NCI-H1105 (cell line): Measurements from ENCODE around the gene STS.

Experiments
- DNase-seq: peaks from one replicate; lab custom pipeline; 2025; lab: John Stamatoyannopoulos, UW

Gene STS

DNA sequence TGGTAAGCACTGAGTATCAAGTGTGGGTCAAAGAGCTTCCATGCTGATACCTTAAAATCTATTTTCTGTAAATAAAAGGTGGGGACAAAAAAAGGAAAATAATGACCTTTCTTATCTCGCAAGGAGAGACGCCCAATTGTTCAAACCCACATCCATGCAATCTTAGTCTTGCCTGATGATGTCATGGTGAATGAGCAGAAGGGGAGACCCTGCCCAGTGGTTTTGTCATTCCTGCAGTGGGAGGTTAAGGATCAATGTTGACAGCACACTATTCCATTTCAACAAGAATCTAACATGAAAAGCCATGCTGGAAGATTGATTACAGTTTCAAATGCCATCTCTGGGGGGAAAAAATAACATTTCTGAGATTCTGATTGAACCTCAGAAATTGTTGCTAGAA lies 41.2 kb downstream of the STS start:
- DNase-seq: no peak

GRCh38 chrX:7190157-7190556 lies 42.6 kb downstream of the STS start:
- DNase-seq: no peak

DNA sequence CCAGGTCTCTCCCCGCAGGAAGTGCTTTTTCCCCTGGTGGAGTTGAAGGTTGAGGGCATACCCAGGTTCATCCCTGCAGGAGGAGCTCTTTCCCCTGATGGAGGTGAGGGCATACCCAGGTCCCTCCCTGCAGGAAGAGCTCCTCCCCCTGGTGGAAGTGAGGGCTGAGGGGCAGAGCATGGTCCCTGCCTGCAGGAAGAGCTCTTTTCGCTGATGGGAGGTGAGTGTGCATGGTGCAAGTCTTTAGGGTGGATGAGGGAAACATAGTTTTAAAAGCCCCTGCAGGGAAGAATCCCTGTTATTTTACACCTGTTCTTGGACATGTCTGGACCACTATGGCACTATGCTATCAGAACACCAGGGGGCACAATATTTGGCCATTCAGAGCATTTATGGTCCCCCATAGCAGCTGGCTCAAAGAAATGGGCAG lies 44.2 kb downstream of the STS start:
- no peak for DNase-seq

GRCh38 chrX:7192871-7193270 lies 45.4 kb downstream of the STS start:
- no peak for DNase-seq

GRCh38 chrX:7194606-7195005 lies 47.1 kb downstream of the STS start:
- no peak for DNase-seq
